ENCODE data around the gene INPP5D. TPM values are rescaled to one million over a fixed set of nuclear protein-coding genes. Genes with fewer than 3 reads are reported as not detected.

The INPP5D gene
- total and polyA plus RNA-seq, 2 donors (not counting 3 experiments of a cell fraction or from before 2014, with no cell fraction given): 13.9 to 46.6 TPM

DNA sequence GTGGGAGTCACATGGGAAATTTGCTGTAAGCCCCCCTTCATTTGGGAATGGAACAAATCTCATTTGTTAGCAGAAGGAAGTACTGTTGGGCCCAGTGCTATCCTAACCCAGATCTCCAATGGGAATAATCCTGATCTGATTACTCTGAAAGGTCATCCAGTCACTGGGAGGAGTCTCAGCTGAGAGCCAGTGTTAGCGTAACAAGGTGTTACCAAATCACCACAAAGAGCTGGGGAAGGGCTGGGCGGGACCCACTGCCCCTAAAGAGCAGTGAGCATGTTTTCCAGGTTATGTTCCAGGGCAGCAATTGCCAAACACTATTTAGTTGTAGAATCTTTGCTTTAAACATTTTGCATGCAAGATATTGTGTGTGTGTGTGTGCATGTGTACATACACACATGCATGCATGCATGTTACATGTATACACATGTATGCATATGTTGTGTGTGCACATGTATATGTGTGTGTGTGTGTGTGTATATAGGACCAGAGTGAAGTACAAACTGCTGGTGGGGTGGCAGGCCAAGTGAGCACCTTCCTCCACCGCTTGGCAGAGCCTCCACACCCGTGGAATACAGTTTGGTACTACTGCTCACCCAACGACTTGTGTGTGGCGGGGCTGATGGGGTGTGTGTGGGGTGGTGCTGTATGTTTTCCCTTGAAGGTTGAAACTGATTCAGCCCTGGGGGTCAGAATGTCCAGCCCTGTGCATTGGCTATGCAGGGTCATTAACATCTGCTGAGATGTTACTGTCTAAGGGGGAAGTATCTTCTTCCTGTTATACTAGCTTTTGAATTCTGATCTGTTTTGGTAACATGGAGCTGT lies 15.2 kb downstream of the INPP5D start:
- H3K27me3 ChIP-seq (ENCODE audit: control insufficient read depth in 2 of 2, insufficient read depth in 2 of 2, low read length in 2 of 2): no peaks in the 10 kb centered on the region
- dilution Hi-C loops (cut with MboI; ENCODE audit: extremely low pct_ligation_motif_present, low sequenced_read_pairs): no loop called here
- H3K27ac ChIP-seq (ENCODE audit: insufficient read depth, low read depth, low read length): no peak overlapping the region
- H3K9me1 ChIP-seq (replicated peaks; ENCODE audit: control insufficient read depth, extremely low read depth, insufficient read depth, low read length): no peaks in the 10 kb centered on the region
- no peak overlapping the region for H3K4me2 ChIP-seq (ENCODE audit: insufficient read depth, low read length)
- BruUV-seq (replicated peaks): no TSS peak
- H3K36me3 ChIP-seq (ENCODE audit: control insufficient read depth in 2 of 2, extremely low read depth in 1 of 2, insufficient read depth in 2 of 2, low read length in 2 of 2): peaks cover 0 to 9% of the 10 kb centered on the region in 2 experiments
- H3K79me2 ChIP-seq (ENCODE audit: control insufficient read depth, insufficient read depth, low read length): peaks cover 8% of the 10 kb centered on the region
- CTCF ChIA-PET: interaction anchor here (0.9 to 1.3 kb wide), 5 partner anchors 9 to 22 kb away, joined by 3 to 9 read pairs (median 5); partner anchors contain the start of gene INPP5D
- H4K20me1 ChIP-seq (replicated peaks; ENCODE audit: control insufficient read depth, extremely low read depth, insufficient read depth, low read length): no peaks in the 10 kb centered on the region
- H3K9me3 ChIP-seq (replicated peaks; ENCODE audit: control insufficient read depth, insufficient read depth, low read length): no peaks in the 10 kb centered on the region
- H3K4me3 ChIP-seq (replicated peaks in 1 of 3; ENCODE audit: insufficient read depth in 1 of 3, low read depth in 1 of 3, low read length in 3 of 3): no peak overlapping the region
- no peak for TF ChIP-seq GATA2 (IDR thresholded peaks at IDR 0.05; ENCODE audit: insufficient read depth, insufficient read length, low read depth, low read length)
- TF ChIP-seq, protein P1, sequence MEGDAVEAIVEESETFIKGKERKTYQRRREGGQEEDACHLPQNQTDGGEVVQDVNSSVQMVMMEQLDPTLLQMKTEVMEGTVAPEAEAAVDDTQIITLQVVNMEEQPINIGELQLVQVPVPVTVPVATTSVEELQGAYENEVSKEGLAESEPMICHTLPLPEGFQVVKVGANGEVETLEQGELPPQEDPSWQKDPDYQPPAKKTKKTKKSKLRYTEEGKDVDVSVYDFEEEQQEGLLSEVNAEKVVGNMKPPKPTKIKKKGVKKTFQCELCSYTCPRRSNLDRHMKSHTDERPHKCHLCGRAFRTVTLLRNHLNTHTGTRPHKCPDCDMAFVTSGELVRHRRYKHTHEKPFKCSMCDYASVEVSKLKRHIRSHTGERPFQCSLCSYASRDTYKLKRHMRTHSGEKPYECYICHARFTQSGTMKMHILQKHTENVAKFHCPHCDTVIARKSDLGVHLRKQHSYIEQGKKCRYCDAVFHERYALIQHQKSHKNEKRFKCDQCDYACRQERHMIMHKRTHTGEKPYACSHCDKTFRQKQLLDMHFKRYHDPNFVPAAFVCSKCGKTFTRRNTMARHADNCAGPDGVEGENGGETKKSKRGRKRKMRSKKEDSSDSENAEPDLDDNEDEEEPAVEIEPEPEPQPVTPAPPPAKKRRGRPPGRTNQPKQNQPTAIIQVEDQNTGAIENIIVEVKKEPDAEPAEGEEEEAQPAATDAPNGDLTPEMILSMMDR (IDR thresholded peaks at IDR 0.05; ENCODE audit: extremely low read depth in 1 of 2, insufficient read depth in 1 of 2, low read depth in 1 of 2, low read length in 2 of 2): no peak
- TF ChIP-seq MYC (IDR thresholded peaks at IDR 0.05; ENCODE audit: low read depth, low read length): no peak
- no peak for TF ChIP-seq JUN (IDR thresholded peaks at IDR 0.05; ENCODE audit: borderline replicate concordance, insufficient read depth, insufficient read length, low read depth)
- TF ChIP-seq EZH2 (IDR thresholded peaks at IDR 0.05; ENCODE audit: borderline replicate concordance, low read depth, low read length, severe bottlenecking): no peak
- TF ChIP-seq POLR2A (IDR thresholded peaks at IDR 0.05; ENCODE audit: low read depth, low read length): no peak
- TF ChIP-seq, protein P2, sequence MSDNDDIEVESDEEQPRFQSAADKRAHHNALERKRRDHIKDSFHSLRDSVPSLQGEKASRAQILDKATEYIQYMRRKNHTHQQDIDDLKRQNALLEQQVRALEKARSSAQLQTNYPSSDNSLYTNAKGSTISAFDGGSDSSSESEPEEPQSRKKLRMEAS (IDR thresholded peaks at IDR 0.05; ENCODE audit: insufficient read depth, insufficient read length): no peak
- no peak for TF ChIP-seq FOS (IDR thresholded peaks at IDR 0.05; ENCODE audit: borderline replicate concordance, insufficient read depth, low read length)
- no peak for TF ChIP-seq POLR2AphosphoS5 (IDR thresholded peaks at IDR 0.05; ENCODE audit: insufficient read depth, low read depth, low read length)
- POLR2A ChIA-PET: interaction anchor here (0.6 to 1.8 kb wide), 2 partner anchors 15 to 210 kb away, joined by 6 to 8 read pairs; partner anchors contain the start of gene INPP5D
- H3K9ac ChIP-seq (replicated peaks; ENCODE audit: extremely low read depth, insufficient read depth, low read length): no peak overlapping the region
- H2AFZ ChIP-seq (ENCODE audit: low read depth, low read length): no peak overlapping the region
- FAIRE-seq: no peak
- intact Hi-C loops (cut with micrococcal nuclease): no loop called here
- peaks cover 18% of the 10 kb centered on the region for H3K4me1 ChIP-seq (ENCODE audit: control insufficient read depth, extremely low read depth, insufficient read depth, low read length)
- no peak for DNase-seq (ENCODE audit: low read depth, low spot score)

Measured in endothelial cell of umbilical vein (primary cell).